ENCODE measurements around the gene TRIM17.

DNA sequence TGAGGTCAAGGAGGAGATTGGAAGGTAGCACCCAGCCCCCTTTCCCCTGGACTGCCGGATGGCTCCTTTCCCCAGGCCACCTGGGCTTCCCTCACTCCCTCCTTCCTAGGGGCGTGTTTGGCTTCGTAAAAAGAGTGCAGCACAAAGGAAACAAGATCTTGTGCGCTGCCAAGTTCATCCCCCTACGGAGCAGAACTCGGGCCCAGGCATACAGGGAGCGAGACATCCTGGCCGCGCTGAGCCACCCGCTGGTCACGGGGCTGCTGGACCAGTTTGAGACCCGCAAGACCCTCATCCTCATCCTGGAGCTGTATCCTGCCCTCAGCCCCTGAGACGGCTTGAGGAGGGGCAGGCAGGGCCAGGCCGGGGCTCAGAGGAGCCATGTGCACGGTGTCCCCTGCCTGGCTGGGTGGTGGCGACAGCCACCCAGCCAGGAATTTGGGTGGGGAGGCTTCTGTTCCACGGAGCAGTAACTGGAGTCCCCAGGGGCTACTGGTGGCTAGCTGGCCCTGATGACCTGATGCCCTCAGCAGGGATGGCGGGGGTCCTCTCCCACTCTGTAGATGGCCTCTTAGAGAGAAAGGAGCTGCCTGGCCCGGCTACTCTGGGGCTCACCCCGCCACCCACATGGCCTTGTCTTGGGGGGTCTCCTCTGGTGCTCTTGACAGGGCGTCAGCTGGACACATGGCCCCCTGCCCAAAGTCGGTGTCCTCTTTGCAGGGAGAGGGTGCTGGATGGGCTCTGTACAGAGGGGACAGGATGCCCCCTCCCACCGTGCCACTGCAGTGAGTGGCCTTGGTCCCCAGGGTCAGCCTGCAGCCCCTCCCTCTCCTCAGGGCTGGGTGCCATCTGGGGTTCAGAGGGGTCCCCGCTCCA is 49.6 kb downstream of the TRIM17 start:
- TF ChIP-seq CTCF (IDR thresholded peaks at IDR 0.05): no peak
- no peak for TF ChIP-seq POLR2A (IDR thresholded peaks at IDR 0.05)
- TF ChIP-seq POLR2AphosphoS5 (IDR thresholded peaks at IDR 0.05): no peak

Data from breast epithelium (tissue), 3 donors.